H9 (cell line): Measurements from ENCODE around the gene GRB10. TPM values are rescaled to one million over a fixed set of nuclear protein-coding genes. Genes with fewer than 3 reads are reported as not detected.

ENCODE experiments used
- DNase-seq: peaks from one replicate; pipeline ENCODE4 v3.0.0-alpha.2; 2017
- H2AFZ ChIP-seq: one replicate; pipeline ENCODE4 v1.6.1; 2013; ENCODE audit warnings: mild to moderate bottlenecking, low read length, control low read depth, moderate library complexity
- H2AK5ac ChIP-seq: 2 replicates; pipeline ENCODE4 v1.6.1; 2013; ENCODE audit warnings: low read length, control low read depth, mixed read lengths; ENCODE audit not compliant: insufficient read length
- H2BK120ac ChIP-seq: one replicate; pipeline ENCODE4 v1.6.1; 2013; ENCODE audit warnings: low read depth, mild to moderate bottlenecking, low read length, control low read depth, inconsistent platforms; ENCODE audit not compliant: poor library complexity, severe bottlenecking
- H2BK12ac ChIP-seq: 2 replicates; pipeline ENCODE4 v1.6.1; 2013; ENCODE audit warnings: low read length, control low read depth, mixed read lengths, low read depth; ENCODE audit not compliant: insufficient read length
- H2BK15ac ChIP-seq: 2 replicates; pipeline ENCODE4 v1.6.1; 2013; ENCODE audit warnings: low read depth, low read length, control low read depth
- H2BK20ac ChIP-seq: one replicate; pipeline ENCODE4 v1.6.1; 2013; ENCODE audit warnings: low read depth, mild to moderate bottlenecking, low read length, control low read depth, inconsistent platforms; ENCODE audit not compliant: poor library complexity, severe bottlenecking
- H2BK5ac ChIP-seq: 2 replicates; pipeline ENCODE4 v1.6.1; 2013; ENCODE audit warnings: low read length, control low read depth, mixed read lengths; ENCODE audit not compliant: insufficient read length
- H3K14ac ChIP-seq: 2 replicates; pipeline ENCODE4 v1.6.1; 2013; ENCODE audit warnings: low read length, control low read depth; ENCODE audit not compliant: insufficient read depth
- H3K18ac ChIP-seq: 2 replicates; pipeline ENCODE4 v1.6.1; 2013; ENCODE audit warnings: low read depth, mild to moderate bottlenecking, mixed read lengths, low read length, control low read depth; ENCODE audit not compliant: insufficient read length
- H3K23ac ChIP-seq: 2 replicates; pipeline ENCODE4 v1.6.1; 2013; ENCODE audit warnings: low read length, control low read depth, mixed read lengths, low read depth; ENCODE audit not compliant: insufficient read length
- H3K23me2 ChIP-seq: 2 replicates; pipeline ENCODE4 v1.6.1; 2013; ENCODE audit warnings: low read depth, mild to moderate bottlenecking, mixed read lengths, low read length, control low read depth; ENCODE audit not compliant: insufficient read length, poor library complexity, severe bottlenecking
- H3K27ac ChIP-seq: 2 replicates; pipeline ENCODE4 v1.5.1; 2013; ENCODE audit warnings: low read length, control low read depth, mixed read lengths, low read depth; ENCODE audit not compliant: insufficient read length
- H3K27me3 ChIP-seq: 2 replicates; pipeline ENCODE4 v1.6.1; 2013; ENCODE audit warnings: low read length, control low read depth, inconsistent platforms; ENCODE audit not compliant: insufficient read depth
- H3K4ac ChIP-seq: 2 replicates; pipeline ENCODE4 v1.6.1; 2013; ENCODE audit warnings: low read depth, mild to moderate bottlenecking, control low read depth, inconsistent platforms, low read length, moderate library complexity
- H3K4me1 ChIP-seq: 2 replicates; pipeline ENCODE4 v1.6.1; 2013; ENCODE audit warnings: low read length, control low read depth, inconsistent platforms; ENCODE audit not compliant: insufficient read depth
- H3K4me2 ChIP-seq: 2 replicates; pipeline ENCODE4 v1.6.1; 2013; ENCODE audit warnings: low read length, control low read depth, mixed read lengths; ENCODE audit not compliant: insufficient read length, insufficient read depth
- H3K56ac ChIP-seq: 2 replicates; pipeline ENCODE4 v1.6.1; 2013; ENCODE audit warnings: low read depth, mild to moderate bottlenecking, mixed read lengths, low read length, control low read depth; ENCODE audit not compliant: insufficient read length
- H3K79me1 ChIP-seq: 2 replicates; pipeline ENCODE4 v1.6.1; 2013; ENCODE audit warnings: low read depth, mild to moderate bottlenecking, moderate library complexity, low read length, control low read depth, inconsistent platforms; ENCODE audit not compliant: insufficient read depth, poor library complexity, severe bottlenecking
- H3K79me2 ChIP-seq: 2 replicates; pipeline ENCODE4 v1.6.1; 2013; ENCODE audit warnings: low read length, control low read depth, inconsistent platforms; ENCODE audit not compliant: insufficient read depth
- H3K9ac ChIP-seq: 2 replicates; pipeline ENCODE4 v1.6.1; 2013; ENCODE audit warnings: low read length, control low read depth, mixed read lengths; ENCODE audit not compliant: insufficient read length; ENCODE audit errors: extremely low read depth
- H3K9me3 ChIP-seq: one replicate; pipeline ENCODE4 v1.6.1; 2013; ENCODE audit warnings: low read depth, low read length, inconsistent platforms; ENCODE audit not compliant: control insufficient read depth
- H3T11ph ChIP-seq: one replicate; pipeline ENCODE4 v1.6.1; 2013; ENCODE audit warnings: mild to moderate bottlenecking, low read length, control low read depth, inconsistent platforms
- H4K20me1 ChIP-seq: one replicate; pipeline ENCODE4 v1.6.1; 2013; ENCODE audit not compliant: control insufficient read depth, insufficient read length, insufficient read depth
- H4K5ac ChIP-seq: 2 replicates; pipeline ENCODE4 v1.6.1; 2013; ENCODE audit warnings: low read depth, mild to moderate bottlenecking, mixed read lengths, low read length, control low read depth; ENCODE audit not compliant: insufficient read length
- H4K8ac ChIP-seq: replicated peaks from 2 replicates; pipeline ENCODE4 v1.6.1; 2013; ENCODE audit warnings: low read length, control low read depth, mixed read lengths, low read depth; ENCODE audit not compliant: insufficient read length
- H4K91ac ChIP-seq: 2 replicates; pipeline ENCODE4 v1.6.1; 2013; ENCODE audit warnings: low read depth, mild to moderate bottlenecking, moderate library complexity, mixed read lengths, low read length, control low read depth; ENCODE audit not compliant: insufficient read length
- H3K27ac Mint-ChIP-seq, 3 experiments: 2 replicates in 2 of 3; 3 replicates in 1 of 3; pipeline ENCODE4 v1.8.0; 2020 to 2021; ENCODE audit warnings: mixed read lengths in 3 of 3, mild to moderate bottlenecking in 1 of 3, moderate library complexity in 1 of 3
- H3K27me3 Mint-ChIP-seq: 2 replicates; pipeline ENCODE4 v1.8.0; 2021; ENCODE audit warnings: low read depth, mild to moderate bottlenecking, moderate library complexity, mixed read lengths
- H3K36me3 Mint-ChIP-seq, 3 experiments: 2 replicates in 2 of 3; 3 replicates in 1 of 3; pipeline ENCODE4 v1.8.0; 2020 to 2021; ENCODE audit warnings: low read depth in 3 of 3, mixed read lengths in 3 of 3; ENCODE audit not compliant: insufficient read depth in 1 of 3
- H3K4me1 Mint-ChIP-seq, 2 experiments: 2 replicates each; pipeline ENCODE4 v1.8.0; 2020; ENCODE audit warnings: mixed read lengths in 2 of 2
- H3K4me3 Mint-ChIP-seq, 2 experiments: 2 replicates in 1 of 2; 3 replicates in 1 of 2; pipeline ENCODE4 v1.8.0; 2020 to 2021; ENCODE audit warnings: mild to moderate bottlenecking in 2 of 2, mixed read lengths in 2 of 2, moderate library complexity in 1 of 2
- H3K9me3 Mint-ChIP-seq, 2 experiments: 2 replicates in 1 of 2; 3 replicates in 1 of 2; pipeline ENCODE4 v1.8.0; 2020; ENCODE audit warnings: mild to moderate bottlenecking in 2 of 2, mixed read lengths in 2 of 2, moderate library complexity in 1 of 2
- CTCF ChIP-seq: fragments of 200-600 bp; sonication (generic); conservative IDR thresholded peaks from 3 replicates; pipeline ENCODE4 v1.8.0; 2021; ENCODE audit warnings: antibody characterized with exemption, mild to moderate bottlenecking
- WGBS: extraction: QIAGEN DNeasy Blood & Tissue Kit; methylation state at CpG from one replicate; pipeline ENCODE4 v1.1.7; 2013; ENCODE audit warnings: missing lambda C conversion rate, low lambda C conversion rate, mixed read lengths; ENCODE audit not compliant: insufficient read length; ENCODE audit errors: extremely low coverage; 5-methylcytosine and 5-hydroxymethylcytosine counted together
- total RNA-seq: library from RNA; stranded (reverse); gene quantifications from 2 replicates; pipeline ENCODE4 v1.2.1, GENCODE V29; 2021

Gene GRB10
- total RNA-seq, 1 experiment from 2014 or later: 108 TPM

- no peak for DNase-seq
- H3K4ac ChIP-seq: no peak overlapping the region
- H4K20me1 ChIP-seq: no peaks in the 10 kb centered on the region
- H4K91ac ChIP-seq: no peak overlapping the region
- no peak overlapping the region for H2BK120ac ChIP-seq
- no peak overlapping the region for H2BK12ac ChIP-seq
- no peak overlapping the region for H4K8ac ChIP-seq
- H3K9ac ChIP-seq: no peak overlapping the region
- H3K56ac ChIP-seq: no peak overlapping the region
- Mint-ChIP-seq H3K27me3 (no peaks in the 10 kb centered on the region), H3K36me3 (peaks cover 45 to 67% (median 48%) of the 10 kb centered on the region in 3 experiments), H3K4me1 (peaks cover 4 to 8% of the 10 kb centered on the region in 2 experiments; a peak in 2 of 4 replicates), H3K27ac (peak overlapping the region in 1 of 3 experiments; percentile 84; a peak in 3 of 7 replicates), H3K9me3 (no peaks in the 10 kb centered on the region), H3K4me3 (no peak overlapping the region)
- no peak overlapping the region for H2BK15ac ChIP-seq
- no peaks in the 10 kb centered on the region for H3K27me3 ChIP-seq
- H3K9me3 ChIP-seq: no peaks in the 10 kb centered on the region
- H2AK5ac ChIP-seq: no peak overlapping the region
- H3T11ph ChIP-seq: no peak overlapping the region
- no peaks in the 10 kb centered on the region for H3K79me2 ChIP-seq
- no peak overlapping the region for H2AFZ ChIP-seq
- H3K79me1 ChIP-seq: no peaks in the 10 kb centered on the region
- no peaks in the 10 kb centered on the region for H3K23me2 ChIP-seq
- H3K27ac ChIP-seq: no peak overlapping the region
- no peak overlapping the region for H3K14ac ChIP-seq
- H3K18ac ChIP-seq: no peak overlapping the region
- H3K4me2 ChIP-seq: no peak overlapping the region
- no peak overlapping the region for H3K23ac ChIP-seq
- H2BK20ac ChIP-seq: no peak overlapping the region
- H2BK5ac ChIP-seq: no peak overlapping the region
- no peak overlapping the region for H4K5ac ChIP-seq
- no CpG with 5 or more reads among the region's 7 CpGs for WGBS
- H3K4me1 ChIP-seq: no peaks in the 10 kb centered on the region
- no peak for TF ChIP-seq CTCF
Measured at GRCh38 chr7:50594734-50595485, 187.8 kb downstream of the GRB10 start.
